HG03196 (cell line): ENCODE measurements around the gene LEF1.

Experiments used
- ATAC-seq: cut with Tn5 transposase; IDR thresholded peaks from one replicate; pipeline ENCODE4 v1.9.1; 2021; ENCODE audit not compliant: unreplicated experiment

The LEF1 gene

DNA sequence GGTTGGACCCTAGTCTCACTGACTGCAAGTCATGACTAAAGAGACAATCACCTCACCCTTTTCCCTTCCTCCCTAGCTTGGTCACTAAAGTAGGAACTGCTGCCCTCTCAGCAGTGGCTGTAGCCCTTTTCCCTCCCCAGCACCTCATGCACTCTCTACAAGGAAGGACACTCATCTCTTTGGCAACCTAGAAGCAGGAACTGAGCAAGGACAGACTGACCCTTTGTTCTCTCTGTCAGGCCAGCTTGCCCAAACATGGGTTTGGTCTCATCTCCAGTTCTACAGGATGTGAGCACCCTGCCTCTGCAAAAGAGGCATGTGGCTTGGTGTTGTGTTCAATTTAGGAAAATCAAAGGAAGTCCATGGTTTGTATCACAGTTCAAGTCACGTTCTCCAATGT lies 15.8 kb downstream of the LEF1 start:
- no peak for ATAC-seq

DNA sequence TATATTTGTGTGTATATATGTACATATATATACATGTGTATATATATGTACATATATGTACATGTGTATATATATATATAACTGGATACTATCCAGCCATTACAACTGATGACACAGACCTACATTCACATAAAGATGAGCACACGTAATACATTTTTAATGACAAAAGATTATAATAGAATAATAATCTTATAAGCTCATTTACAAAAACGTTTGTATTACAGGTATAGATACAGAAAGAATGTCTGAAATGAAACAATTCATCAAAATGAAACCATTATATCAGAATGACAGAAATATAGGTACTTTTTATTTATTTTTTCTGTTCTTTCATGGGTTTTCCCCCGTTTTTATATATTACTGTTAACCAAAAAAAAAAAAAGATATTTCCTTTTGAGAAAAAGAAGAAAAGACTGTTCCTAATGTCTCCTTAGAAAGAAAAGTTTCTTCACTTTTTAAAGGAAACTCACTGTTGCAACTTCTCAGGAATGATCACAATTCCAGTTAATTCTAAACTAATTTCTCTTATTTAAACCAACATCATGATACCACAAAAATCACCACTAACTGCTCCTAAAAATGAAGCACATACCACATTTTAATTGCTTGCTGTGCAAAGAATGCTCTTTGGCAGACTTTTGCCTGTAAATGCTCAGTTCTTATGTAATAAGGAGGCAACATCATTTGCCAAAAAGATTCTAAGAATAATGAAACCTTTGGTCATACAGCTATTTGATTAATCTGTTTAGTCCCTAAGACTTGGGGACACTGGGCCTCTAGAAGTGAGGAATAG lies 18.9 kb downstream of the LEF1 start:
- no peak for ATAC-seq

DNA sequence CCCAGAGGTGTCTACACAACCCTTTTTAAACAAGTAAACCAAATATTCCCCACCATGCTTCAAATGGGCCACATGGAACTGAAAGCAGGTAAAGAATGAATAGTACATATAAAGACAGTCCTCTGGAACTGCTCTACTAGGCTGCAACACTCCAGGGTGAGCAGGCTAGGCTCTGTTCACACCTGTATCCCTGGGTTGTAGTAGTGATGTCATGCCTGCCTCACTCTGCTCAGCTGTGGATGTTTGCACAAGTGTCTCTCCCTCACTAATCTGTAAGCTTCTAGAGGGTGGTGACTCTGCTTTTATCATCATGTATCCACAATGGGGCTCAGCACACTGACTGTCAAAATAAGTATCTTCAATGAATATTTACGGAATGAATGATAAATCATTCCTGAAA lies 20.4 kb downstream of the LEF1 start:
- ATAC-seq, result no peak

DNA sequence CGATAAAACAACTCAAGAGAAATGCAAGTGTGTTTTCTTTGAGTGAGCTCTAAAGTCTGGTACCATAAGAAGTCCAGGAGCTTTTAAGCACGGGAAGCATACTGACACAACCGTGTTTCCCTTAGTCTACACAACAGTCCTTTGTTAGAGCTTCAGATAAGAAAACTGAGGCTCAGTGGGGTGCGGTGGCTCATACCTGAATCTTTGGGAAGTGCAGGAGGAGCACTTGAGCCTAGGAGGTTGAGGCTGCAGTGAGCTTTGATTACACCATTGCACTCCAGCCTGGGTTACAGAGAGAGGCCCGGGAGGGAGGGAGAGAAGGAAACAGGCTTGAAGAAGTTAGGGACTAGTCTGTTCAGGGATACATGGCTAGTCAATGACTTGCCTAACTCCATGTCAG lies 21.9 kb downstream of the LEF1 start:
- ATAC-seq, result no peak

DNA sequence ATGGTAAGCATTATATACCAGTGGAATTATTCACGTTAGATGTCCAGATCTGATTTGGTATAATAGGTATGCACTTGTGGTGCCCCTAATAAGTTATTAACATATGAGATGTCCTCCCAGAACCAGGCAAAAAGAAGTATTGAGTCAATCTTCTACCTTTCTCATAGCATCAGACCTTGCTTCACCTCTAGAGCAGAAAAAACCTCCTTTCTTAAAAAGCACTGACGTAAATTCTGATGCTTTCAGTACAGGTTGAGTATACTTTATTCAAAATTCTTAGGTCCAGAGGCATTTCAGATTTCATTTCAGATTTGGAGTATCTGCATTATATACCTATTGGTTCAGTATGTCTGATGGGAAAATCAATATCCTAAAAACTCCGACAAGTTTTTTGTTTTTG lies 22.4 kb downstream of the LEF1 start:
- ATAC-seq, result no peak

DNA sequence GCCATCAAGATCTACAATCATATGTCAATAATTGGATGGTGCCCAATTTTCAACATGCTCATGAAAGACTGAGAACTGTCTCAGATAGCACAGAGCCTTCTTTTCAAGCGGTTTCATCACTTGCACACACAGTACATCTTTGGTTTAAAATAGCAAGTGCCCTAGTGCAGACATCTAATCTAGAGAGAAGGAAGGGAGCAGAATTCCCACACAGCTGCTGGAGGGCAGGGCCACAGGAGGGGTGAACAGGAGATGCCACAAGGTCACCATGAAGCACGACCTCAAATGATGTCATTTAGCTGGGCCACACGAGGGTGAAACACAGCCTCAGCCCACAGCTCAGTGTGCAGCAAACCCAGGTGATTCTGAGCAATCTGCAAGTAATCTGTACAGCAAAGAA lies 24.3 kb downstream of the LEF1 start:
- ATAC-seq, result no peak

DNA sequence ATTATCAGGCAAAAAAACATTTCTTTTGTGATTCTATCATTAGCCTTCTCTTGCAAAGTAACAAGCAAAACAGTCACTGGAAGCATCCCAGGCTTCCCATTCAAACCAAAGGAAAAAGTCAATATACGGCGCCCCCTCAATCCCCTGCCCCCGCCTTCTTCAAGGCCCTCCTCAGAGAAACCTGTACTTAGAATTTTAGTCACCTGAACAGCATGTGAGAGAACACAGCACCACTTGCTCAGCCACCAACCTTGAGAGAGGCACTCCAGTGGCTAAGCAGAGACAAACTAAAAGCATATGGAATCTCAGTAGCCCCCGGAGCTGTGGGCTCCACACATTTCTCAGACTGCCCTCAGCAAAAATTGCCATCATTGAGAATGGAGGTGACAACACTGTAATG lies 25.2 kb downstream of the LEF1 start:
- no peak for ATAC-seq

DNA sequence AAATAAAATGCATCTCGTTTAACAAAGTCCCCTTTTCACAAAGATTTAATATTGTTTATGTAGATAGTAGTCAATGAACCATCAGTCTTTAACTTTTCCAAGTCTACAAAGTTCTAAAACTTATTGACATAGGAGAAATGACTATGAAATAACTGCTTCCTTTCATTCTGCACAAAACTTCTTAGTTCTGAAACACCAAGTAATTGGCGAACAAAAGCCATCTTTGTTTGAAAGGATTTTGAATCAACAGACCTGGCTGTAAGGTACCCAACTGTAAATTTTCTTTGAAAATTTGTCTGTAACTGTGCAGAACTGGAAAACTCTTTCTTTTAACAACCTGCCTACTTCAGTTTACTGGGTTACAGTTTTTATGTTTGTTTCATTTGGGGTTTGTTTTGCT lies 25.9 kb downstream of the LEF1 start:
- ATAC-seq, result no peak

DNA sequence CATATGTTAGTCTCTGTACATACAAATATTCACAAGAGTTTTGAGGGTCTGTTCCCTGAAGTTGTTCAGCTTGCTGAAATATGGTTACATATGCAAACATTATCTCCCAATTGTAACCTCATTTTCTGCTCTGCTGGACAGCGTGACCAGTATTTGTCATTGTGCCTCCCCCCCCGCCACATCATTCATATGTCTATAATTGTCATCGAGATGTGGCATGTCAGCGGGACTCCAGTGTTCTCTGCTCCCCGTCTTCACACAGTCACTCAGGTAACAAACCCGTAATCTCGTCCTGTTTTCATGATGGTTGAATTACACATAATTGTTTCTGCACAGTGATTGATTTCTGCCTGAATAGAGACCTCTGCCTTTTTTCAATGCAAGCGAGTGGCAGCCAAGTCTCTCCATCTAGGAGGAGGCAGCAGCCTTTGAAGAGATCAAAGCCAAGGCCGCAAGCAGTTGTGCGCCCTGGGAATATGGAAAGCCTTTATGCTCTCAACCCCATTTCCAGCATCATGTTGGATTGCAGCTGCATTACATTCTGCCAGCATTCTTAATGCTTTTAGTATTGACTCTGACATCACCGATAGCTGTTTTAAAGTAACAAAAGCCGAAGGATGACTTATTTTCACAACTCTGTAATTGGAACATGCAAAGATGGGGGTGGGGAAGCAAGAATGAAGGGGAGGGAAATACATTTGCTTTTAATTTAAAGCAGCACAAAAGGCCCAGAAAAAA lies 27.4 kb downstream of the LEF1 start:
- ATAC-seq, result no peak

DNA sequence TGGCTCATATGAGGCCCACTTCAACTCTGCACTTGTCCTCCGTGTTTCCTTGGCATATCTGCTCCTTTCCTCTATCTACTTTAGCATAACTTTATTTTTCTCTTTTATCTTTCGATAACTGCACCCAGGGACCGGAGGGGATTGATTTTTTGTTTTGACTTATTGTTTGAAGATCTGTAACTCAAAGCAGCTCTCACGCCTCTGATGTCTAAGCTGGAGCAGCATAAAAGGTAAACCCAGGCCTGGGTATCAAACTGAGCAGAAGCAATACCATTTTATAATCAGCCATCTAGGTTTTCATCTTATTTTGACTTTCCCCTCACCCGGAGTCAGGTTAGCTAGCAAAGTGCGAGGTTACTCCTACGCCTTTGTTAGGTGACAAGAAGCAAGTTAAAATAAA lies 28.4 kb downstream of the LEF1 start:
- no peak for ATAC-seq

DNA sequence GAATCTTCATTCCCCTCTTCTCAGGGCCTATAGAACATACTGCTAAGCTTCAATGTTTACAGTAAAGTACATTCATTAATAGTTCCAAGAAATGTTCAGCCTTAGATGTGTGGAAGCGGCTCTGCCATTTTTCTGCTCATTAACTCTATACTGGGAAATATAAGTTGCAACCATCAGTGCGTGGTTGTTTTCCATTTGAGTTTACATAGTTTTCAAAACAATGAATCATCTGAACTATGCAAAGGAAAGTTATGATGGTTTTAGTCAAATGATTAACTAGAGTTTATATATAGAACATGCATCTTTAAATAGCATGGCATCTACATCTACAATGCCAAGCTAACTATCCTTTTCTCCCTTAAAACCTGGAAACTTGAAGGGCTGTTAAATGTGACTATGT lies 29.6 kb downstream of the LEF1 start:
- no peak for ATAC-seq

DNA sequence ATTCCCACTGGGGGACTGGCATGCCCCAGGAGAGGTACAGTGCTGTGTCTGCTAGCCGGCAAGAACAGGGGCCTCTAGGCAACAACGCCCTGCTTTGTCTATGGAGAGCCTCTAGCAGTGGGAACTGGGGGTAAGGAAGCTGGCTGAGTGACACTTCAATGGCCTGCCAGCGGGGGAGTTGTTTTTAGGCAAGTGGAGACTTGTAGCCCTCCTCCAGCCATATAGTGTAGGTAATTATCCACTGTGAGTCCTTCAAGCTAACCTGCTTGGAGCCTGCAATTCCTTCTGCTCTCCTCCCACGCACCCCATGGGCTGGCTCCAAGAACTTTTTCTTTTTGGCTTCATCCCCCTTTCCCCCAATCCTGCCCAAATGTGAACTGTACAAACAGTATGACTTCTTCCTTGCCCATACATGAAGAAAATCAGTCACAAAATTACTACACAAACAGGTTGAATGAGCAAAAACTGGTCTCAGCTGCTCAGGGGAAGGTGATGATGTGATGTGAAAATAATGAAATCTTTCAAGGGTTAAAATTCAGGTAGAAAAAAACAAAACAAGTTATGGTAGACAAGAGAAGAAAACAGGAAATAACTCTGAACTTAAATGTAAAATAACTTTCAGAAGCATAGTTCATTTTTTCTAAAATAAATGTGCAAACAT lies 33.1 kb downstream of the LEF1 start:
- ATAC-seq, result no peak

DNA sequence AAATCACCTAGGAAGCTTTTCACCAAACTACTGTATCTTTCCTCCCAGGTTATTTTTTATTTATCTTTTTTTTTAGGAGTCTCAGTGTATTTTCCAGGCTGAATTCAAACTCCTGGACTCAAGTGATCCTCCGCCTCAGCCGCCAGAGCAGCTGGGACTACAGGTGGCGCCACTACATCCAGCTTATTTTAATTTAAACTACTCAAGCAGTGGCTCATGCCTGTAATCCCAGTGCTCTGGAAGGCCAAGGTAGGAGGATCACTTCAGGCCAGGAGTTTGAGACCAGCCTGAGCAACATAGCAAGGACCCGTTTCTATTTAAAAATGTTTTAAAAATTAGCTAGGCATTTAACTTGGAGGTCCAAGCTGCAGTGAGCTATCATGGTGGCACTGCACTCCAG lies 37.8 kb downstream of the LEF1 start:
- no peak for ATAC-seq

DNA sequence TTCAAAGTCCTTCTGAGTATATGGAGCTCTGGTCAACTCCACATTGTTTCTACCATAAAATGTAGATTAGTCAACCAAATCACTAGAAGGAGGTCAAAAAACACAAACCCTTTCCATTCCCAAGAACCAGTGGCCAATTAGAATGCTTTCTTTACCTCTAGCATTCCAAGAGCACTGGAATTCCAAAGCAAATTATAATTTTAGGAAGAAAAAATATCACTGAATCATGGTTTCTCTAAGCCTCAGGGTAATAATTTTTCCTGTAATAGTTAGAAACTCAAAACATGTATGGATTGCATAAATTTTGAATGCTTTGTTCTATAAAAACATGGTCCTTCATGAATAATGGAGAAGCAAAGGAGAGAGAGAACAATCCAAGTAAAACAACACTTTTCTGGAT lies 39.5 kb downstream of the LEF1 start:
- no peak for ATAC-seq

DNA sequence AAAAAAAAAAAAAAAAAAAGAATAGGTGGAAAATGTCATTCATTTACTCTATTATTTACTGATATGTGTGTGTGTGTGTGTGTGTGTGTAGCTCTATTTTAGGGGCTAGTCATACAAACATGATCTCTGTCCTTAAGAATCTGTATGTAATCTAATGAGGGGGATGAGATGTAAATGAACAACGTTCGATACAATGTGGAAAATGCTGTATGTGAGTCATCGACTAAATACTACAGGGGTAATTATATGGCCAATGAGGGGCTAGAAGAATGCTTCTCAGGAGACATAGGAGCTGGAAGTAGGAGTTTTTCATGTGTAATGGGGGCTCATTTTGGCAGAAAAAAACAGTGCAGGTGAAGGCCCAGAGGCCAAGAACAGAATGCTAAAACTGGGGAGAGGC lies 41.9 kb downstream of the LEF1 start:
- no peak for ATAC-seq

DNA sequence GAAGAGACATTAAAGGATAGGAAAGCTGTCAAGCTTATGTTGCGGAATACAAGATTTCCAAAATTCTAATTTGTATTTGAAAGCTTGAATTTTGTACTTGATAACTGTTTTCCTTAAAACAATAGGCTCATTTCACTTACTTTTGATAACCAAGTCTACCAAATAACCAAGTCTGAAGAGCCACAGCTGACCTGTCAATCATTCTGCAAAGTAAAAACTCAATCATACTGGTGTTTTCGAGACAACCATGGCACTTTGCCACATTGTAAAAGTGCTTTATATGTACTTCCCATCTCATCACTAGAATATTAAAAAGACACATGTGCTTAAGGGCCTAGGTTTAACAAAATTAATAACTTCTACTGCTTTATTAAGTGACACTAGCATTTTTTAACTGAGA lies 47.9 kb downstream of the LEF1 start:
- ATAC-seq, result no peak

DNA sequence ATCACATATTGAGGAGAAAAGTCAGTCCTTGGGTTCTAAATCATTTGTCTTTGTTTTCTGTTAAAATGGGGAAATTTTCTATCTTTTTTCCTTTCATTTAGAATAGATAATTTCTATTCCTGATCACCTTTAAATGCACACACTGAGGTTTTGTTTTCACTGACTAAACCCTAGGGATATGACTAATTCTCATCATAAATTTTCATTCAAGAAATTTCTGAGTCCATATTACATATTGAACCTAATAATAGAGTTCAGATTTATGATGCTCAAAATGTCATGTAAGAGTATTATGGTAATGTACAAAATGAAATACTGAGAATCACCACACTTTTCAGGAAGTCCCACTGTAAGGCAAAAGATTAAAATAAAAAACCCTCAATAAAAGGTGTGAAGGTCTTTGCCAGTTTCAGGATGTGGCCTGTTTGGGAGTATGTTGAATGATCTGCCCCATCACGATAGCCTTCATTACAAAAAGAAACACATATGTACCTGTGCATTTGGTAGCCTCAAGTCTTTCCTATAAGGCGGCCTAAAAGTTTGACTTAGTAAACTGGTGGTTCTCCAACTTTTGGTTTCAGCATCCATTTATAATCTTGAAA lies 49.4 kb downstream of the LEF1 start:
- no peak for ATAC-seq

DNA sequence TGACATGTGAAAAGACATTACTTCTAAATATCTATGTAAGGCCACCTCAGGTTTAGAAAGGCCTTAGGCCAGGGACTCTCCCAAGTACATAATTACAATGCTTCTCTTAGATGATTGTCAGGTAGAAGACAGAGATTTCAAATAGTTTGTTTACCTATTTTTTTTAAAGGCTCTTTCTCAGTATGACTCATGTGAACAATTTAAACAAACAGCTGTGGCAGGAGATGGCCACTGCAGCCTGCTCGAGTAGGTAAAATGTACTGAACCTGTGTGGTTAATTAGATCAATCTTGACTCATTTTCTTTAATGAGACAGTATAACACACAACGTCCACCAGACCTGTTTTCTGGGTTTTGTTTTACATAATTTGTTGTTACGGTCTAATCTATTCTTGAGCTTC lies 50.2 kb downstream of the LEF1 start:
- ATAC-seq, result peak; percentile 89

DNA sequence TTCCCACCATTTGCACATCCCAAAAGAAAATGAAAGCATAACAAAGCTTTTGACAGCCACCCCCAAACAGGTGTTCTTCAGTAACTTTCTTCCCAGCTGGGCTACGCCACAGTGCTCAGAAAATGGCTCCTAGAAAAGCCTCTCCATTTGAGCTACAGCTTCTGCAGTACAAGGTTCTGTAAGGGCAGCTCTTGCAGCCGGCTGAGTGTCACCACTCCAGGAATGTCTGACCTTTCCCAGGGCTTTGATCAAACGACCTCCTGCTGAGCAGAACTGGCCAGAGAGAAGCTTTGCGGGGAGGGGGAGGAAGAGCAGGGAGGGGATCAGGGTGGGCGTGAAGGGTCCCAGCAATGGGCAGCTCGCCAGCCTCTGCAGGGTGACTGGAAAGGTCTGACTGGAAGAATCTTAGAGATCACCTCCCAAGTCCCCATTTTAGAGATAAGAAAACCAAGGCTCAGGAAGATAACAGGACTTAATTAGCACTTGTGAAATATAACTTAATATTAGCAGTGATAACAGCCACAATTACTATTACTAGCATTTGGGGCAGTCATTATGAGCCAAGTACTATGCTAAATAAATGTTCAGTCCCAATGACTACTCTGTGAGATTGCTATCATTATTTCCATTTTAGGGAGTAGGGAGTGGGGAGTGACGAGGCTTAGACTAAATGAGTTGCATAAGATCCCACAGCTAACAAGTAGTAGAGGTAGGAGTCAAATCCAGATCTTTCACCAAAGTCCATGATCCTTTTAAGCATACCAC lies 51.1 kb downstream of the LEF1 start:
- ATAC-seq, result no peak

DNA sequence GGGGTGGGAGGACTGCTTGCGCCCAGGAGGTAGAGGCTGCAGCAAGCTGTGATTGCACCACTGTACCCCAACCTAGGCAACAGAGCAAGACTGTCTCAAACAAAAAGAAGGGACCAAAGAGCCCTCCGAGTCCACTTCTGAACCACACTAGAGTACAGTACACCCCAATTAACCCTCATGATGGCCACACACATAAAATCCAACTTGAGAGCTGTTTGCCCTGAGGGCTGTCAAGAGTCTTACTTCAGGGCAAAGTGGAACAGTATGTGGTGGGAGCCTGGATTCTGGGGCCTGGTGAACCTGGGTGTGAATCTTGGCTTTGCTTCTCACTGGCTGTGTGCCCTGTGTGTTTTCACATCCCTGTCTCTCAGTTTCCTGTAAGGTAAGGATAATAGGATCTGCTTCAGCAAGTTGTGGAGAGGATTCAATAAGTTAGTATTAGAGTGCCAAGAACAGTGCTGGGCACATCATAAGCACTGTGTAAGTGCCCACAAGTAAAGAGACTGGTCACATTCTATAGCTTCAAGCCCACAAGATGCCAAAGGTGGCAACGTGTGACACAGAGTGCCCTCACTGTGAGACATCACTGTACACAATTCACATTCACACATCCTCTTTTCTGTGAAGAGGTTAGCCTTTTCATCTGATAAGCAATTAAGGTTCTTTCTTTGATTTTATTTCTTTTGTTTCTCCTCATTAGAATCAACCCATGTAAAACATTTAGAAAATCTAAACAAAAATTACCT lies 52.1 kb downstream of the LEF1 start:
- ATAC-seq, result peak; percentile 30
